ENCODE data around the gene STX11.

STX11 gene

DNA sequence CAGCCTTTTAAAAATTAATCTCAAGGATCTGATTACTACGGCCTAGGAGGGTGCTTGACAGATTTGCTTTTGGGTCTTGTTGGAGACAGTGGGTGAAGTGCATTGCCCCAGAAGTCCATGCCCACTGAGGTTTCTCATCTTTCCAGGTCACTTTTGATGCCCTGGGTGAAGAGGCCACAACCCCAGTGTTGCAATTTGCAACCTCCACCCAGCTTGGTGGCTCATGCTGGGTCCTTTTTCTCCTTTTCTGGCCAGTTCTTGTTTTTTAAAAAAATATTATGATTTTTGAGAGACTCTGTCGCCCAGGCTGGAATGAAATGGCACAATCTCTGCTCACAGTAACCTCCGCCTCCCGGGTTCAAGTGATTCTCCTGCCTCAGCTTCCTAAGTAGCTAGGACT is 9.4 kb downstream of the STX11 start:
- ChIA-PET CTCF (no interaction called here), POLR2A (ENCODE audit: low non-redundant PET) (no interaction called here)
- H3K27ac ChIP-seq = no peak overlapping the region
- DNase-seq (ENCODE audit: low spot score) = no peak
- TF ChIP-seq, protein P1, sequence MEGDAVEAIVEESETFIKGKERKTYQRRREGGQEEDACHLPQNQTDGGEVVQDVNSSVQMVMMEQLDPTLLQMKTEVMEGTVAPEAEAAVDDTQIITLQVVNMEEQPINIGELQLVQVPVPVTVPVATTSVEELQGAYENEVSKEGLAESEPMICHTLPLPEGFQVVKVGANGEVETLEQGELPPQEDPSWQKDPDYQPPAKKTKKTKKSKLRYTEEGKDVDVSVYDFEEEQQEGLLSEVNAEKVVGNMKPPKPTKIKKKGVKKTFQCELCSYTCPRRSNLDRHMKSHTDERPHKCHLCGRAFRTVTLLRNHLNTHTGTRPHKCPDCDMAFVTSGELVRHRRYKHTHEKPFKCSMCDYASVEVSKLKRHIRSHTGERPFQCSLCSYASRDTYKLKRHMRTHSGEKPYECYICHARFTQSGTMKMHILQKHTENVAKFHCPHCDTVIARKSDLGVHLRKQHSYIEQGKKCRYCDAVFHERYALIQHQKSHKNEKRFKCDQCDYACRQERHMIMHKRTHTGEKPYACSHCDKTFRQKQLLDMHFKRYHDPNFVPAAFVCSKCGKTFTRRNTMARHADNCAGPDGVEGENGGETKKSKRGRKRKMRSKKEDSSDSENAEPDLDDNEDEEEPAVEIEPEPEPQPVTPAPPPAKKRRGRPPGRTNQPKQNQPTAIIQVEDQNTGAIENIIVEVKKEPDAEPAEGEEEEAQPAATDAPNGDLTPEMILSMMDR (conservative IDR thresholded peaks at IDR 0.05; ENCODE audit: low read depth) = no peak

DNA sequence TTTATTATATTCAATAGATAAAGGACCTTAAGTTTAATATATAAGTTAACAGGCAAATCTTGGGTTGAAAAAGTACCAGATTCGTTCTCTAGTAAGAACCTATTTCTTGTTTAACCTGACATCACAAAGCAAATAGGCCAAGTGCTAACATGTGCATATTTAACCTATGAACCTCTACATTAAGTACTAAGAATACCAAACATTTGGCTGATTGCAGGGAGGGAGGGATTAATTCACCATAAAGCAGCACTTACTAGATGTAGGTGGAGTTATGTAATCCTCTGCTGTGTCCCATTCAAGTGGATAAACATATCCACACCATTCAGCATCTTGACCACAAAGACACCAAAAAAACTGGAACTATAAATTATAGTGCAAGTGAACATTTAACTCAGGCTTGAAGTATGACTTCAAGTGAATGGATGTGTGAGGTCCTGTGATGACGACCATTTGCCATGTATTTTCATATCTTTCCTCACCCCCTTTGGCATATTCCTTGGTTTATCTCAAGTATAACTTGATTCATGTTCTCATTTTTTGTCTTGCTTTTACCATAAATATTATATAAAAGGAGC is 10.2 kb downstream of the STX11 start:
- CTCF ChIA-PET = interaction anchor here (0.6 to 0.7 kb wide), 2 partner anchors 249 to 357 kb away, joined by 3 read pairs; no protein-coding TSS in a partner anchor
- DNase-seq (ENCODE audit: low spot score) = no peak
- TF ChIP-seq, protein P1 (conservative IDR thresholded peaks at IDR 0.05; ENCODE audit: low read depth) = no peak
- no peak overlapping the region for H3K27ac ChIP-seq
- POLR2A ChIA-PET (ENCODE audit: low non-redundant PET) = no interaction called here

DNA sequence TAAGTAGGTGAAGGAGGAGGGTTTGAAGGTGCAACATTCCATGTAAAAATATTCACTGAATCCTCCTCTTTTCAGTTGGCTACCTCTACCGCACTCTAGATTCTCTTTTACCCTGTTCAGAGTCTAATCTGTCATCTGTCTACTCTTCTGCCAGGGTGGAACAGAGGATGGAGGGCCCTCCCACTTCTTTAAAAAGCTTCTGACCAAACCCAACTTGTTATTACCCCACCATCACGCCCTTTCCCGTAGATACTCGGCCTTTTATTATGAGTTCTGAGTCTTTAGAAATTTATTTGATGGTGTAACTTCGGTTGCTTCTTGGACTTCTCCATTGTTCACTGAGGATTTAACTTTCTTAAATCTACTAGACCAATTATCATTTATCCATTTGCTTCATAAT is 11.7 kb downstream of the STX11 start:
- POLR2A ChIA-PET (ENCODE audit: low non-redundant PET) = no interaction called here
- TF ChIP-seq, protein P1 (conservative IDR thresholded peaks at IDR 0.05; ENCODE audit: low read depth) = no peak
- no peak for DNase-seq (ENCODE audit: low spot score)
- H3K27ac ChIP-seq = no peak overlapping the region
- CTCF ChIA-PET = interaction anchor here (0.5 kb wide), 1 partner anchor 235 kb away, joined by 4 read pairs; no protein-coding TSS in a partner anchor

DNA sequence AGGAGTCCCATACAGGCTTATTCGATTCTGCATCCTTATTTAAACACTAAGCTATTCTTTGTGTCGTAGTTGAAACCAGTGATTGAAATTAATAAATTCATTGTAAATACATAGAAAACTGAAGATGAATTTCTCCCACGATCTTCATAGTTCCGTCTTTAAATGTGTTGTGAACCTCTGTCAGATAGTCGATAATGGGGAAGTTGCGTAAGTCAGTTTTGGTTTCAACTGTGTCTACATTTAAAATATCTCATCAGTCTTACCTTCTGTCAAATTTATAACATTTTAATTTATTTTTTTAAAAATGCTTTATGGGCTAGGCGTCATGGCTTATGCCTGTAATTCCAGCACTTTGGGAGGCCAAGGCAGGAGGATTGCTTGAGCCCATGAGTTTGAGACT is 12.7 kb downstream of the STX11 start:
- DNase-seq (ENCODE audit: low spot score) = no peak
- H3K27ac ChIP-seq = no peak overlapping the region
- TF ChIP-seq, protein P1 (conservative IDR thresholded peaks at IDR 0.05; ENCODE audit: low read depth) = no peak
- ChIA-PET CTCF (no interaction called here), POLR2A (ENCODE audit: low non-redundant PET) (no interaction called here)

DNA sequence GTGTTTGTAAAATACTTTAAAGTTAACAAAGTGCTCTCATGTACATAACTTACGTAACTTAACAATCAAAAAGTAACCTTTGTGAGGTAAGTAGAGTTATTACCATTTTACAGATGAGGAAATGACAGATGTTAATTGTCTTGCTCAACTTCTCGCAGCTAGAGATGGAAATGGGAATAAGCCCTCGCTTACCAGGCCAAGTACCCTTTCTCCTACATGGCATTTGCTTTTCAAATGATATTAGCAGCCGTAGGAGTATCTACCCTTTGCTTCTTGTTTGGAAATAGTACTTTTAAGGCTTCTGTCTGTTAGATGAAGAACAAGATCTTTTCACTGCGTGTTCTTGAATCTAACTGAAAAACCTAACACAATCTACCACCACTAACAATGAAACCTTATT is 15.5 kb downstream of the STX11 start:
- DNase-seq (ENCODE audit: low spot score) = no peak
- TF ChIP-seq, protein P1 (conservative IDR thresholded peaks at IDR 0.05; ENCODE audit: low read depth) = no peak
- no peak overlapping the region for H3K27ac ChIP-seq
- ChIA-PET POLR2A (ENCODE audit: low non-redundant PET) (no interaction called here), CTCF (no interaction called here)

DNA sequence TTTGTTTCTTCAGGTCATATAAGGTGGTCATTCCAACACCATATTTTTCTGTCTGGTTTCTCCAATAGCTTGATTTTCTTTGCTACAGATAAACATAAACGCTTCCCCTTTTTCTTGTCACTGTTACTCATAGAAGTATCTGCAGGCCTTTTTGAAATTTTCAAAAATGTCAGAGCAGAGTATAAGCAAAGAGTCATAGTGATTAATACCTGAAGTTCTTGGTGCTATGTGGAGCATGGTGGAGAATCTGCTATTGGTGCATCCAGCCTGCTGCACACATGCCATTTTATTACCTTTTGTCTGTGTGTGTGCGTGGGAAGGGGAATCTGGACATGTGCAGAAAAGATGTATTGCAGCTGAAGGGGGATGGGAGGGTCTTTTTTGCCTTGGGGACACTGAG is 19.7 kb downstream of the STX11 start:
- H3K27ac ChIP-seq = no peak overlapping the region
- CTCF ChIA-PET = no interaction called here
- no peak for DNase-seq (ENCODE audit: low spot score)
- POLR2A ChIA-PET (ENCODE audit: low non-redundant PET) = no interaction called here
- TF ChIP-seq, protein P1 (conservative IDR thresholded peaks at IDR 0.05; ENCODE audit: low read depth) = no peak

Measured in RWPE1 (cell line).